ENCODE data around the gene CCL7. TPM values are rescaled to one million over a fixed set of nuclear protein-coding genes. Genes with fewer than 3 reads are reported as not detected.

Gene CCL7
- total RNA-seq, 1 donor from 2014 or later, result not detected

DNA sequence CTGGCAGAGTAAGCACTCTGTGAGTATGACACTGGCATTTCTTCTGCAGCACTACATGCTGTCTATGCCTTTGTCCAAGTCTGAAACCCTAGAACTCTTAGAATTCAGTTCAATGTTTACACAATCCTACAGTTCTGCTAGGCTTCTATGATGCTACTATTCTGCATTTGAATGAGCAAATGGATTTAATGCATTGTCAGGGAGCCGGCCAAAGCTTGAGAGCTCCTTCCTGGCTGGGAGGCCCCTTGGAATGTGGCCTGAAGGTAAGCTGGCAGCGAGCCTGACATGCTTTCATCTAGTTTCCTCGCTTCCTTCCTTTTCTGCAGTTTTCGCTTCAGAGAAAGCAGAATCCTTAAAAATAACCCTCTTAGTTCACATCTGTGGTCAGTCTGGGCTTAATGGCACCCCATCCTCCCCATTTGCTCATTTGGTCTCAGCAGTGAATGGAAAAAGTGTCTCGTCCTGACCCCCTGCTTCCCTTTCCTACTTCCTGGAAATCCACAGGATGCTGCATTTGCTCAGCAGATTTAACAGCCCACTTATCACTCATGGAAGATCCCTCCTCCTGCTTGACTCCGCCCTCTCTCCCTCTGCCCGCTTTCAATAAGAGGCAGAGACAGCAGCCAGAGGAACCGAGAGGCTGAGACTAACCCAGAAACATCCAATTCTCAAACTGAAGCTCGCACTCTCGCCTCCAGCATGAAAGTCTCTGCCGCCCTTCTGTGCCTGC is 15.2 kb upstream of the CCL7 start, which contains the start of gene CCL2:
TSS of gene CCL2 (plus strand) at position 635 of the 730 bp plus-strand sequence. CDS start at position 700, 65 bp downstream.
- H3K36me3 Mint-ChIP-seq (ENCODE audit: low read depth, unreplicated experiment), result peaks cover 4% of the 10 kb centered on the region
- TF ChIP-seq, protein P1, sequence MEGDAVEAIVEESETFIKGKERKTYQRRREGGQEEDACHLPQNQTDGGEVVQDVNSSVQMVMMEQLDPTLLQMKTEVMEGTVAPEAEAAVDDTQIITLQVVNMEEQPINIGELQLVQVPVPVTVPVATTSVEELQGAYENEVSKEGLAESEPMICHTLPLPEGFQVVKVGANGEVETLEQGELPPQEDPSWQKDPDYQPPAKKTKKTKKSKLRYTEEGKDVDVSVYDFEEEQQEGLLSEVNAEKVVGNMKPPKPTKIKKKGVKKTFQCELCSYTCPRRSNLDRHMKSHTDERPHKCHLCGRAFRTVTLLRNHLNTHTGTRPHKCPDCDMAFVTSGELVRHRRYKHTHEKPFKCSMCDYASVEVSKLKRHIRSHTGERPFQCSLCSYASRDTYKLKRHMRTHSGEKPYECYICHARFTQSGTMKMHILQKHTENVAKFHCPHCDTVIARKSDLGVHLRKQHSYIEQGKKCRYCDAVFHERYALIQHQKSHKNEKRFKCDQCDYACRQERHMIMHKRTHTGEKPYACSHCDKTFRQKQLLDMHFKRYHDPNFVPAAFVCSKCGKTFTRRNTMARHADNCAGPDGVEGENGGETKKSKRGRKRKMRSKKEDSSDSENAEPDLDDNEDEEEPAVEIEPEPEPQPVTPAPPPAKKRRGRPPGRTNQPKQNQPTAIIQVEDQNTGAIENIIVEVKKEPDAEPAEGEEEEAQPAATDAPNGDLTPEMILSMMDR (IDR thresholded peaks at IDR 0.05; ENCODE audit: unreplicated experiment), result no peak
- peaks cover 6% of the 10 kb centered on the region for H3K27me3 Mint-ChIP-seq (ENCODE audit: unreplicated experiment)
- peak; percentile 49 for DNase-seq (ENCODE audit: low spot score)
- H3K27ac Mint-ChIP-seq (ENCODE audit: unreplicated experiment), result peak within 1 kb of the TSS; percentile 93
- peaks cover 31% of the 10 kb centered on the region for H3K4me1 Mint-ChIP-seq (ENCODE audit: unreplicated experiment)
- H3K4me3 Mint-ChIP-seq (ENCODE audit: unreplicated experiment), result peak within 1 kb of the TSS; percentile 85
- H3K9me3 Mint-ChIP-seq (ENCODE audit: unreplicated experiment), result no peaks in the 10 kb centered on the region

DNA sequence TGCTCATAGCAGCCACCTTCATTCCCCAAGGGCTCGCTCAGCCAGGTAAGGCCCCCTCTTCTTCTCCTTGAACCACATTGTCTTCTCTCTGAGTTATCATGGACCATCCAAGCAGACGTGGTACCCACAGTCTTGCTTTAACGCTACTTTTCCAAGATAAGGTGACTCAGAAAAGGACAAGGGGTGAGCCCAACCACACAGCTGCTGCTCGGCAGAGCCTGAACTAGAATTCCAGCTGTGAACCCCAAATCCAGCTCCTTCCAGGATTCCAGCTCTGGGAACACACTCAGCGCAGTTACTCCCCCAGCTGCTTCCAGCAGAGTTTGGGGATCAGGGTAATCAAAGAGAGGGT is 14.7 kb upstream of the CCL7 start:
- DNase-seq (ENCODE audit: low spot score), result no peak
- Mint-ChIP-seq H3K4me1 (ENCODE audit: unreplicated experiment) (peaks cover 31% of the 10 kb centered on the region), H3K9me3 (ENCODE audit: unreplicated experiment) (no peaks in the 10 kb centered on the region), H3K27me3 (ENCODE audit: unreplicated experiment) (peaks cover 6% of the 10 kb centered on the region), H3K4me3 (ENCODE audit: unreplicated experiment) (peak overlapping the region; percentile 85), H3K36me3 (ENCODE audit: low read depth, unreplicated experiment) (peaks cover 4% of the 10 kb centered on the region), H3K27ac (ENCODE audit: unreplicated experiment) (peak overlapping the region; percentile 93)
- TF ChIP-seq, protein P1 (IDR thresholded peaks at IDR 0.05; ENCODE audit: unreplicated experiment), result no peak

DNA sequence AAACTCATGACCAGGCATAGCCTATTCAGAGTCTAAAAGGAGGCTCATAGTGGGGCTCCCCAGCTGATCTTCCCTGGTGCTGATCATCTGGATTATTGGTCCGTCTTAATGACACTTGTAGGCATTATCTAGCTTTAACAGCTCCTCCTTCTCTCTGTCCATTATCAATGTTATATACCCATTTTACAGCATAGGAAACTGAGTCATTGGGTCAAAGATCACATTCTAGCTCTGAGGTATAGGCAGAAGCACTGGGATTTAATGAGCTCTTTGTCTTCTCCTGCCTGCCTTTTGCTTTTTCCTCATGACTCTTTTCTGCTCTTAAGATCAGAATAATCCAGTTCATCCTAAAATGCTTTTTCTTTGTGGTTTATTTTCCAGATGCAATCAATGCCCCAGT is 14.2 kb upstream of the CCL7 start:
- TF ChIP-seq, protein P1 (IDR thresholded peaks at IDR 0.05; ENCODE audit: unreplicated experiment), result no peak
- H3K4me3 Mint-ChIP-seq (ENCODE audit: unreplicated experiment), result no peak overlapping the region
- peaks cover 4% of the 10 kb centered on the region for H3K36me3 Mint-ChIP-seq (ENCODE audit: low read depth, unreplicated experiment)
- peaks cover 5% of the 10 kb centered on the region for H3K27me3 Mint-ChIP-seq (ENCODE audit: unreplicated experiment)
- peaks cover 34% of the 10 kb centered on the region for H3K4me1 Mint-ChIP-seq (ENCODE audit: unreplicated experiment)
- DNase-seq (ENCODE audit: low spot score), result no peak
- H3K9me3 Mint-ChIP-seq (ENCODE audit: unreplicated experiment), result no peaks in the 10 kb centered on the region
- no peak overlapping the region for H3K27ac Mint-ChIP-seq (ENCODE audit: unreplicated experiment)

- Mint-ChIP-seq H3K4me1 (ENCODE audit: unreplicated experiment) (peaks cover 35% of the 10 kb centered on the region), H3K4me3 (ENCODE audit: unreplicated experiment) (no peak overlapping the region), H3K36me3 (ENCODE audit: low read depth, unreplicated experiment) (peaks cover 4% of the 10 kb centered on the region), H3K9me3 (ENCODE audit: unreplicated experiment) (no peaks in the 10 kb centered on the region), H3K27me3 (ENCODE audit: unreplicated experiment) (peaks cover 4% of the 10 kb centered on the region), H3K27ac (ENCODE audit: unreplicated experiment) (no peak overlapping the region)
- TF ChIP-seq, protein P1 (IDR thresholded peaks at IDR 0.05; ENCODE audit: unreplicated experiment), result no peak
- no peak for DNase-seq (ENCODE audit: low spot score)
Observed at GRCh38 chr17:34257299-34257985, 12.6 kb upstream of the CCL7 start.

DNA sequence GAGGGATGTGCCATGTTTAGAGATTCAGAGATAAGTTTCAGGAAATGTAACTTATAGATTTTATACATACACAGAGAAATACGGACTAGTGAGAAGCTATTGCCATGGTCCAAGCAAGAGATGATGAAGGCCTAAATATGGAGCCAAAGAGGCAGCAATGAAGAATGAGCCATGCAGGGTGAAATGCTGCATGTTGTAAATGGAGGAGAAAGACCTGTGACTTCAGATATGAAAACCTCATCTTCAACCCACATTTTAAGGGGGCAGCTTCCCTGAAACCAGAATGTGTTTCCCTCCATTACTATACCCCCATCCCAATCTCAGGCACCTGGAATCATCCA is 12.1 kb upstream of the CCL7 start:
- Mint-ChIP-seq H3K4me3 (ENCODE audit: unreplicated experiment) (no peak overlapping the region), H3K36me3 (ENCODE audit: low read depth, unreplicated experiment) (peaks cover 4% of the 10 kb centered on the region), H3K4me1 (ENCODE audit: unreplicated experiment) (peaks cover 31% of the 10 kb centered on the region), H3K9me3 (ENCODE audit: unreplicated experiment) (no peaks in the 10 kb centered on the region), H3K27me3 (ENCODE audit: unreplicated experiment) (peaks cover 4% of the 10 kb centered on the region), H3K27ac (ENCODE audit: unreplicated experiment) (no peak overlapping the region)
- no peak for DNase-seq (ENCODE audit: low spot score)
- TF ChIP-seq, protein P1 (IDR thresholded peaks at IDR 0.05; ENCODE audit: unreplicated experiment), result no peak

All from endothelial cell (in vitro differentiated cells).